Left lung (tissue), 10 donors: ENCODE results near the gene PKM. TPM values are rescaled to one million over a fixed set of nuclear protein-coding genes. Genes with fewer than 3 reads are reported as not detected.

Source experiments
- ATAC-seq: fragments of 200-7000 bp; cut with Tn5 transposase; one replicate; pipeline ENCODE4 v1.9.1; 2020; ENCODE audit warnings: moderate library complexity
- DNase-seq, 4 donors: peaks; one replicate each; pipeline ENCODE4 v3.0.0-alpha.2; 2013 to 2020
- H3K27ac ChIP-seq, 2 donors: fragments of 200-600 bp; sonication (generic) in 1 of 2; one replicate each; pipeline versions ENCODE4 v1.5.0 to v1.8.0; 2020 to 2021
- H3K27me3 ChIP-seq, 2 donors: fragments of 200-600 bp; sonication (generic) in 1 of 2; one replicate each; pipeline versions ENCODE4 v1.5.0 to v1.8.0; 2020 to 2021
- H3K36me3 ChIP-seq, 2 donors: fragments of 200-600 bp; sonication (generic) in 1 of 2; one replicate each; pipeline versions ENCODE4 v1.5.0 to v1.8.0; 2020 to 2021
- H3K4me1 ChIP-seq, 2 donors: fragments of 200-600 bp; one replicate each; pipeline ENCODE4 v1.8.0; 2021
- H3K4me3 ChIP-seq, 2 donors: fragments of 200-600 bp; sonication (generic) in 1 of 2; one replicate each; pipeline versions ENCODE4 v1.5.0 to v1.8.0; 2020 to 2021; ENCODE audit warnings: mild to moderate bottlenecking in 1 of 2
- H3K9me3 ChIP-seq, 2 donors: fragments of 200-600 bp; sonication (generic) in 1 of 2; one replicate each; pipeline versions ENCODE4 v1.5.0 to v1.8.0; 2020 to 2021
- intact Hi-C, 2 donors: fragments of 100-400 bp; cut with DNase I; formaldehyde crosslinking; loops; one replicate each; pipeline versions ENCODE4 v1.11.2 to v1.14.2; 2022
- polyA plus RNA-seq, 6 donors: library from polyadenylated mRNA; unstranded; fragments of 120-200 nt; gene quantifications; one replicate each; pipeline ENCODE4 v1.2.1, GENCODE V29; 2013; ENCODE audit not compliant: insufficient read length in 6 of 6
- total RNA-seq, 2 donors: library from RNA; stranded (reverse); fragmentation: NEBNext Ultra II Directional; extraction: Animal tissue kit (Norgen Biotek cat#: 25700); gene quantifications; one replicate each; pipeline ENCODE4 v1.2.1, GENCODE V29; 2021
- TF ChIP-seq, protein P1 (sequence below), 2 donors: fragments of 200-600 bp; sonication (generic) in 1 of 2; IDR thresholded peaks; one replicate each; pipeline versions ENCODE4 v1.5.0 to v1.8.0; 2021; ENCODE audit warnings: antibody characterized with exemption in 2 of 2
- donor health status: DM: no; HTN: yes; CAD: no.
- donor health status: DM: no; HTN: no; CAD: no.

Gene PKM
- total and polyA plus RNA-seq, 8 donors: 538 to 991 (median 573) TPM

DNA sequence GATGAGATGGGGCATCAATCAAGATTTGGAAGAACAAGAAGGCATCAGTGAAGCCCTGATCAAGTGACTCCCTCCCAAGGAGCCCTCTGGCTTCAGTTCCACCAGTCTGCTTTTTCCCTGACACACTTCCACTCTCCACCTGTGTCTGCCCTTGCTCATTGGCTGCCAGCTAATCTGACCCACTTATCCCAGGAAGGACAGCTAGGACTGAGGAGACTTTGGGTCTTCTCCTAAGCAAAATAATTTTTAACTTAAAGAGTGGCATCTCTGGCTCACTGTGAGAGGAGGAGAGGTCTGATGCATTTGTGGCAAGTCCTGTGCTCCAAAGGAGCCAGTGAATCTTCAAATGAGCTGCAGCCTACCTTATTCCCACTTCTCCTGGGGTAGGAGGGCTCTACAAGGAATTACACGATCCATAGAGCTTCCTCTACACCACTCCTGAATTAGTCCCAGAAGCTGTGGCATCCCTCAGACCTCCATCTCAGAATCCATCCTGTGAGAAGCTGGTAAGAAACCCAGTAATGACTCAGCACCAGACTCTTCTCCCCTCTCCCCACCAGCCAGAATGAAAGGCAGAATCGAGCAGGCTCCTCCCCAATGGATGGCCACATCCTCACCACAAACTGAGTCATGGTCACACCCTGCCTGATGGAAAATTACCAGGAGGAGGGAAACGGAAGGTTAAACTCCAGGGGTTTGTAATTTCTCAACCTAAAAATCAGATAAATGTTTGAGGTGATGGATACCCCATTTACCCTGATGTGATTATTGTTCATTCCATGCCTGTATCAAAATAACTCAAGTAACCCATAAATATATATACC is 6.3 kb upstream of the PKM start:
- DNase-seq (peak in 1 of 4 donors; percentile 80), ATAC-seq (peak; percentile 94)
- Histone ChIP-seq H3K27me3 (no peaks in the 10 kb centered on the region), H3K4me1 (peaks cover 16 to 40% of the 10 kb centered on the region in 2 donors), H3K4me3 (peak overlapping the region in 1 of 2 donors; percentile 44), H3K27ac (peak overlapping the region; percentile 53 to 81), H3K36me3 (peaks cover 0 to 22% of the 10 kb centered on the region in 2 donors), H3K9me3 (no peaks in the 10 kb centered on the region)
- intact Hi-C loops: no loop called here
- TF ChIP-seq, protein P1, sequence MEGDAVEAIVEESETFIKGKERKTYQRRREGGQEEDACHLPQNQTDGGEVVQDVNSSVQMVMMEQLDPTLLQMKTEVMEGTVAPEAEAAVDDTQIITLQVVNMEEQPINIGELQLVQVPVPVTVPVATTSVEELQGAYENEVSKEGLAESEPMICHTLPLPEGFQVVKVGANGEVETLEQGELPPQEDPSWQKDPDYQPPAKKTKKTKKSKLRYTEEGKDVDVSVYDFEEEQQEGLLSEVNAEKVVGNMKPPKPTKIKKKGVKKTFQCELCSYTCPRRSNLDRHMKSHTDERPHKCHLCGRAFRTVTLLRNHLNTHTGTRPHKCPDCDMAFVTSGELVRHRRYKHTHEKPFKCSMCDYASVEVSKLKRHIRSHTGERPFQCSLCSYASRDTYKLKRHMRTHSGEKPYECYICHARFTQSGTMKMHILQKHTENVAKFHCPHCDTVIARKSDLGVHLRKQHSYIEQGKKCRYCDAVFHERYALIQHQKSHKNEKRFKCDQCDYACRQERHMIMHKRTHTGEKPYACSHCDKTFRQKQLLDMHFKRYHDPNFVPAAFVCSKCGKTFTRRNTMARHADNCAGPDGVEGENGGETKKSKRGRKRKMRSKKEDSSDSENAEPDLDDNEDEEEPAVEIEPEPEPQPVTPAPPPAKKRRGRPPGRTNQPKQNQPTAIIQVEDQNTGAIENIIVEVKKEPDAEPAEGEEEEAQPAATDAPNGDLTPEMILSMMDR (IDR thresholded peaks at IDR 0.05): no peak

DNA sequence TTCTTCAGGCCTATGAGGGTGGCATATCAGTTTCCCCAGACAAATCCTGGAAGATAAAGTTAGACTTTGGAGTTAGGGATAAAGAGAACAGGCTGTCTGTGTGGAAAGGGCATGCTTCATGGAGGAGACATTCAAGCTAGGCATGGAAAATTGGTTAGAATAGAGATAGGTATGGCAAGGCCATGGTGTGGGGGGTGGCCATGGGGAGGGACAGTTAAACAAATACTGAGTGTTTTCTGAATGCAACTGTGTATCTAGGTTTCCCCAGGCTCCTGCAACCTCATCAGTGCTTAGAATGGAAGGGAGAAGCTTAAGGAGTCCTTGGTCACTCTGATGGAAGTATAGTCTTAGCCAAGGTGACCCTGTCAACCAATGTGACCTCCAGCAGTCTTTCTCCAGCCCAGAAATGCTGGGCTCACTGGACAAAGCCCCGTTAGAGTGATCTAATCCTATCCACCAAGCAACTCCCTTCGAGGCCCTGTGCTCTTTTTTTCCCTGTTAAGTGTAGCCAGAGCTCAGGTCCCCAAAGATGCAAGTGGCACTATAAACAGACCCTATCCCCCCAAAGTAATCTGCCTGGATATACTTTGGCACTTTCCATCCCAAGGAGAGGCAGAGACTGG is 5.5 kb upstream of the PKM start:
- H3K27me3 ChIP-seq: no peaks in the 10 kb centered on the region
- ATAC-seq: no peak
- TF ChIP-seq, protein P1 (IDR thresholded peaks at IDR 0.05): no peak
- H3K9me3 ChIP-seq: no peaks in the 10 kb centered on the region
- peaks cover 0 to 15% of the 10 kb centered on the region in 2 donors for H3K36me3 ChIP-seq
- H3K4me3 ChIP-seq: peak overlapping the region in 1 of 2 donors; percentile 44
- intact Hi-C loops: no loop called here
- H3K27ac ChIP-seq: peak overlapping the region in 1 of 2 donors; percentile 81
- peaks cover 18 to 47% of the 10 kb centered on the region in 2 donors for H3K4me1 ChIP-seq
- no peak for DNase-seq

DNA sequence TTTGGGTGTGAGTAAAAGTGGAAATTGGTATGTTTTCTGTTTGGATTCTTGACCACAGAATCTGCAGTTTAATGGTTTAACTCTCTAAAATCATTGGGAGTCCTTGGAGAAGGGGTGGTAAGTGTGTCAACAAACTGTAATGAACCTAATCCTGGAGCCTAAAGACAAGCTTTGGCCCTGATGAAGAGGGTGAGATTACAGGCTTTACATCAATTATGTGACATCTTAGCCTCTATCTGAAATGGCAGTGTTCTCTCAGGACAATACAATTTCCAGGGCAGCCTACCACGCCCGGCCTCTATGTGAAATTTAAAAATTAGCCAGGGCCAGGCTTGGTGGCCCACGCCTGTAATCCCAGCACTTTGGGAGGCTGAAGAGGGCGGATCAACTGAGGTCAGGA is 4.3 kb upstream of the PKM start:
- DNase-seq: no peak
- Histone ChIP-seq H3K4me3 (no peak overlapping the region), H3K27me3 (no peaks in the 10 kb centered on the region), H3K4me1 (peaks cover 18 to 47% of the 10 kb centered on the region in 2 donors), H3K36me3 (peaks cover 0 to 3% of the 10 kb centered on the region in 2 donors), H3K9me3 (no peaks in the 10 kb centered on the region), H3K27ac (no peak overlapping the region)
- intact Hi-C loops: no loop called here
- ATAC-seq: no peak
- TF ChIP-seq, protein P1 (IDR thresholded peaks at IDR 0.05): no peak

DNA sequence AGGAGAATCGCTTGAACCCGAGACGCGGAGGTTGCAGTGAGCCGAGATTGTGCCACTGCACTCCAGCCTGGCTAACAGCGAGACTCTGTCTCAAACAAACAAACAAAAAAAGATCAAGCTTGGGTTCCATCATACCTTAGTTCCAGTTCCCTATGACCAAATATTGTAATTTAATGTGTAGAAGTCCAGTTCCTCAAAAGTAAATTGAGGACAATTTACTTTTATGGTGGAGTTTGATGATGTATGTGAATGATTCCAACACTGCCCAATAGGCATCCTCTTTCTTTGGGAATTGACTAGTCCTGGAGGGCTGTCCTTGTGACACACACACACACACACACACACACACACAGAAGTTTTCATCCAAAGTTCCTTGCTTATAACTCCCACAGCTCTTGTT is 2.8 kb upstream of the PKM start:
- H3K9me3 ChIP-seq: no peaks in the 10 kb centered on the region
- no peak overlapping the region for H3K4me3 ChIP-seq
- intact Hi-C loops: no loop called here
- H3K27ac ChIP-seq: no peak overlapping the region
- no peaks in the 10 kb centered on the region for H3K36me3 ChIP-seq
- H3K27me3 ChIP-seq: no peaks in the 10 kb centered on the region
- DNase-seq: no peak
- H3K4me1 ChIP-seq: peaks cover 24 to 54% of the 10 kb centered on the region in 2 donors
- TF ChIP-seq, protein P1 (IDR thresholded peaks at IDR 0.05): no peak
- no peak for ATAC-seq

DNA sequence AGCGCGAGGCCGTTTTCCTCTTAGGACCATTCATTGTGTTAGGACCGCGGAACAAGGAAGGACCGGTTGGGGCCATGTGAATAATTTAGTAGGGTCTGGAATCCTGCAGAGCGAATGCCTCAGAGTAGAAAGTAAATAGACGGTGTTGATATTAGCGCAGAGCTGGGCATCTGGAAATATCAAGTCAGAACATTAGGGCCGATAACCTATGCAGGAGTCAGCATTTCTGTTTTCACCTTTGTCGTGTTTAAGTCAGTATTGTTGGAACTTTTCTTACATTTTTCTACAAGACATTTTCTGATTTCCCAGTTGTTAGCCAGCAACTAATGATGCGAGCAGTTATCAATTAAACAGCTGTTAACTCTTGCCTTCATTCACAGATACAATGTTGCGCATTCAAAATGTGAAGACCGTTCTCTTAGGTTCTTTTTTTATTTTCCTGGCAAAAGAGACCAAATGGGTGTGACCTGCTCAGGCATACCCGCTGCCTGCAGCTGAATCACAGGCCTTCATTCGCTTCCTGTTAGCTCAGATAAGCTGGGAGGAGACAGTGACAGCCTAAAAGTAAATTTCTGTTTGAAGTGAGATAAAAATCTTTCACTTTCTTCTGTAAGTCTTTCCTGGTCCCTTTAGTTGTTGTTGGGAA is 966 bp upstream of the PKM start:
- Histone ChIP-seq H3K9me3 (no peaks in the 10 kb centered on the region), H3K27me3 (no peaks in the 10 kb centered on the region), H3K4me1 (peaks cover 28 to 56% of the 10 kb centered on the region in 2 donors), H3K4me3 (peak overlapping the region; percentile 92 to 99), H3K27ac (peak overlapping the region; percentile 98 to 99), H3K36me3 (no peaks in the 10 kb centered on the region)
- TF ChIP-seq, protein P1 (IDR thresholded peaks at IDR 0.05): no peak
- intact Hi-C loops: no loop called here
- peak; percentile 28 for ATAC-seq
- DNase-seq: peak in 2 of 4 donors; percentile 58
